Endothelial cell of umbilical vein (primary cell): Measurements from ENCODE around the gene KYAT1.
"Not testable (repeated sequence)": the region's sequence is repeated elsewhere in the genome, so short reads cannot be mapped to it uniquely, and the experiment has no call there.

Experiments used
- CTCF ChIP-seq, 2 donors: IDR thresholded peaks; 1 replicate in 1 of 2; 2 replicates in 1 of 2; pipeline ENCODE4 v1.5.1; 2011; ENCODE audit warnings: low read length in 2 of 2, mild to moderate bottlenecking in 2 of 2, moderate library complexity in 2 of 2, control low read depth in 1 of 2, inconsistent platforms in 1 of 2, low read depth in 1 of 2; ENCODE audit not compliant: insufficient read depth in 1 of 2; ENCODE audit errors: extremely low read depth in 1 of 2
- EZH2 ChIP-seq: IDR thresholded peaks from 2 replicates; pipeline ENCODE4 v1.6.1; 2012; ENCODE audit warnings: borderline replicate concordance, low read depth, mild to moderate bottlenecking, moderate library complexity, low read length, inconsistent platforms; ENCODE audit not compliant: severe bottlenecking
- JUN ChIP-seq: IDR thresholded peaks from 2 replicates; pipeline ENCODE4 v1.6.1; 2011; ENCODE audit warnings: borderline replicate concordance, low read depth; ENCODE audit not compliant: insufficient read length, insufficient read depth
- POLR2A ChIP-seq: IDR thresholded peaks from 2 replicates; pipeline ENCODE4 v1.6.1; 2012; ENCODE audit warnings: low read depth, mild to moderate bottlenecking, control low read depth, low read length
- POLR2AphosphoS5 ChIP-seq: IDR thresholded peaks from 2 replicates; pipeline ENCODE4 v1.6.1; 2012; ENCODE audit warnings: low read depth, mild to moderate bottlenecking, control low read depth, low read length, moderate library complexity; ENCODE audit not compliant: insufficient read depth

DNA sequence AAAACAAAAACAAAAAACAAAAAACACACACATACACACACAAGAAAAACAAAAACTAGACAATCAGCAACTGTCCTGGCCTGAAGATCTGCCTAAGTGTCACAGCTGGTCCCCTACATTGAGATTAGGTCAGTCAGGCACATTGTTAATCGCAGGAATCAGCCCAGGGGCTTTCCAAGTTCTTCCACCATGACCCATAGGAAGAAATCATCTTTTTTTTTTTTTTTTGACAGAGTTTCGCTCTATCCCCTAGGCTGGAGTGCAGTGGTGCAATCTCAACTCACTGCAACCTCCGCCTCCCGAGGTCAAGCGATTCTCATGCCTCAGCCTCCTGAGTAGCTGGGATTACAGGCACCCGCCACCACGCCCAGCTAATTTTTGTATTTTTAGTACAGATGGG is 38.6 kb downstream of the KYAT1 start:
- TF ChIP-seq CTCF (IDR thresholded peaks at IDR 0.05; ENCODE audit: extremely low read depth in 1 of 2, insufficient read depth in 1 of 2, low read depth in 1 of 2, low read length in 2 of 2); EZH2; POLR2AphosphoS5; JUN; POLR2A: not testable (repeated sequence)
